ENCODE data around the gene SDF2L1. TPM values are rescaled to one million over a fixed set of nuclear protein-coding genes. Genes with fewer than 3 reads are reported as not detected.

The SDF2L1 gene, protein sequence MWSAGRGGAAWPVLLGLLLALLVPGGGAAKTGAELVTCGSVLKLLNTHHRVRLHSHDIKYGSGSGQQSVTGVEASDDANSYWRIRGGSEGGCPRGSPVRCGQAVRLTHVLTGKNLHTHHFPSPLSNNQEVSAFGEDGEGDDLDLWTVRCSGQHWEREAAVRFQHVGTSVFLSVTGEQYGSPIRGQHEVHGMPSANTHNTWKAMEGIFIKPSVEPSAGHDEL
- total RNA-seq (2022; extraction: Qiagen RNA extraction; ENCODE audit: low read depth) = 39.4 to 56.4 TPM (median 53.2 TPM) in 5 replicates

DNA sequence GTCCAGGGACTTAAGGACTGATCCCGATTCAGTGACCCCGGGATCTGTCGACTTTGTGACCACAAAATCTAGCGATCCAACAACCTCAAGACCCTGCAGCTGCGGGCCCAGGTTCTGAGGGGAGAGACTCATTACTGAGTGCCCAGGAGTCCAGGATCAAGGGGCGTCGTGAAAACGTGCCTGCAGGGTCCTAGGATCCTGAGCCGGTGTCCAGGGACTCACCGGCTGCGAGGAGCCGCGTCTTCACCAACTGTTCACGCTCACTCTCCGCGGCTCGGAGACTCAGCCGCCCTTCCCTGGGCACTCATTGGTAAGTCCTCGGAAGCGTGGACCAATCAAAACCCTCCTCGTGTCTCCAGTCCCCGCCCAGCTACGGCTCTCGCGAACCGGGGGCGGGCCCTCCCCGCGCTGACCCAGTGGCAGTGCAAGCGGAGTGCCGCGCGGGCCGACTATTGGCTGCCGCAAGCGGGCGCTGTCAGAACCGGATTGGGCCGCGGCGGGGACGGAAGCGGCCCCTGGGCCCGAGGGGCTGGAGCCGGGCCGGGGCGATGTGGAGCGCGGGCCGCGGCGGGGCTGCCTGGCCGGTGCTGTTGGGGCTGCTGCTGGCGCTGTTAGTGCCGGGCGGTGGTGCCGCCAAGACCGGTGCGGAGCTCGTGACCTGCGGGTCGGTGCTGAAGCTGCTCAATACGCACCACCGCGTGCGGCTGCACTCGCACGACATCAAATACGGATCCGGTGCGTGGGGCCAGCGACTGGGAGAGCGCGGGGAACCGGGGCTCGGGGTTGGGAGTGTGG, at the start of gene SDF2L1:
SDF2L1 (plus strand) TSS at position 514 of the 795 bp plus-strand sequence; CDS start at position 549, 35 bp downstream.

DNA sequence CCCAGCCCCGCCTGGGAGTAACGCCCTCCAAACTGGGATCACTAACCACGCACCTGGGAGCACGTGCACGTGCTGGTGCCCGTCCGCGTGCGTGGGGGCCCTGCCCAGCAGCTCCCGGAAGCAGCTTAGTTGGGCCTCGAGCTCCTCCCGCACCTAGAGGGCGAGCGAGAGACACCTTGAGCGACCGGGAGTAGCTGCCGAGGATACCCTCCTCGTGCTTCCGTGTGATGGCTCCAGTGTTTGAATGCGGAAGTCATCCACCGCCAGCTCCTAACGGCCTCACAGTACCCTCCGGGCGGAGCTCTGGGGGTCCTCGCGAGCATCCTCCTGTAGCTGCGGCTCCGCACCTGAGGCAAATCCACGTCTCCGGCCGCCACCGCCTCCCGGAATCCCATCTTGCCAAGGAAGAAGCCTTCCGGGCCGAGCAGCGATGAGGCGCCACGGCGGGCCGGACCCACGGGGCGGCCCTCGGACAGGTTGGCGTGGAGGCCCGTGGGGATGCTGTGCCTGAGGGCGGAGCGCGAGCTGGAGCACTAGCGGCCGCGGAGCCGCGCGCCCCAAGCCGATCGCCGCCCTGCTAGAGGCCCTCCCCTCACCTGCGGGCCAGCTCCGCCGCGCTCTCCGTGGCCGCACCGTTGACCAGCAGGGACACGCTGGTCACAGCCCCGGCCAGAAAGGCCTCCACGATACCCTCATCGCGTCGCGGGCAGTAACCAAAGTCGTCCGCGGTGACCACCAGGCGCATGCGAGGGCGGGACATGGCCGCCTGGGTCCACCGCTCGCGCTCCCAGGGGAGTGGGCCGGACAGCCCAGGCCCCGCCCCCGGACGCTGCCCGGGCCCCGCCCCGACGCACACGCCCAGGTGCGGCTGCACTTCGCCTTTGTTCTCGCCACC, 12.6 kb upstream of the SDF2L1 start, which contains the start of gene YDJC:
YDJC (minus strand) TSS at position 768 of the 895 bp plus-strand sequence; CDS start at position 760, 8 bp downstream.

DNA sequence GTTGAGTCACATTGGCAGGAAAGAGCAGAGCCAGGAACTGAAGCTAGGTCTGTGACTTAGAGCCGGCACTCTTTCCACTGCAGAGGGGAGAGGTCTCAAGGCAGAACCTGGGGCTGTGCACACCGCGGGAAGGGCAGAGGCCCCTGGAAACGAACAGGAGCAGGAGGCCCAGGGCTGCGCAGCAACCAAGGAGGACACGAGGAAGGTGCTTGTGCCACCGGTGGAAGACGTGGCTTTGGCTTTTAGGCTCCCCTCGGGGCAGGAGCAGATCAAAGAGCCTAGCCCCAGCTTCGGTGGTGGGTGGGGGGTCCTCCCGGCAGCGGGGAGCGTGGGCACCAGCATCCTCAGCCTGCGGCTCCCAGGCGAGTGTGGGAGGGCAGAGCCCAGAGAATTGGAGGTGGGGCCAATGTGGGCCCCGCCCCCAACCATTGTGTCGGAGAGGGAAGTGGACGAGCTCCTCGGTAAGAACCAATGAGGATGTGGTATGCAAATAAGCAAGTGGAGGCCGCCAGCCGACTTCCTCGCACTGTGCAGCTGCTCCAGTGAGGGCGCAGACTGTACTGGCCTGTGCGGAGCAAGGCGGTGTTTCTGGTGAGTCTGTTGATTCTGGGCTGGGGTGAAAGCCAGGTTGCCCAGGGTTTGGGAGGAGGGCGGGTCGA, 9.7 kb upstream of the SDF2L1 start, which contains the start of gene CCDC116:
CCDC116 (plus strand) TSS at position 524 of the 659 bp plus-strand sequence. CDS start 422 bp downstream, outside the sequence.

Other genes with a start within 250 kb of the SDF2L1 start
- 2.3 to 3.1 TPM (median 2.9 TPM) in 5 replicates for gene HIC2, start 224.9 kb upstream of the SDF2L1 start, total RNA-seq (2022; extraction: Qiagen RNA extraction; ENCODE audit: low read depth)
- gene TMEM191C, start 174.9 kb upstream of the SDF2L1 start, total RNA-seq (2022; extraction: Qiagen RNA extraction; ENCODE audit: low read depth) = 0.49 to 1.5 TPM (median 0.74 TPM) in 5 replicates
- gene RIMBP3C, start 90.8 kb upstream of the SDF2L1 start, total RNA-seq (2022; extraction: Qiagen RNA extraction; ENCODE audit: low read depth) = 0.11 to 0.37 TPM (median 0.24 TPM) in 5 replicates
- 63.7 to 71.5 TPM (median 64.9 TPM) in 5 replicates for gene UBE2L3, start 74.6 kb upstream of the SDF2L1 start, total RNA-seq (2022; extraction: Qiagen RNA extraction; ENCODE audit: low read depth)
- gene YDJC, start 12.3 kb upstream of the SDF2L1 start, total RNA-seq (2022; extraction: Qiagen RNA extraction; ENCODE audit: low read depth) = 39.9 to 56.8 TPM (median 53.7 TPM) in 5 replicates
- 0.09 TPM in 1 of 5 replicates, not detected in the others for gene CCDC116, start 9.5 kb upstream of the SDF2L1 start, total RNA-seq (2022; extraction: Qiagen RNA extraction; ENCODE audit: low read depth)
- gene PPIL2, start 23.7 kb downstream of the SDF2L1 start, total RNA-seq (2022; extraction: Qiagen RNA extraction; ENCODE audit: low read depth) = 17.7 to 21.8 TPM (median 20.6 TPM) in 5 replicates
- gene YPEL1, start 93.5 kb downstream of the SDF2L1 start, total RNA-seq (2022; extraction: Qiagen RNA extraction; ENCODE audit: low read depth) = 0.16 to 0.54 TPM (median 0.30 TPM) in 5 replicates
- gene MAPK1, start 225.3 kb downstream of the SDF2L1 start, total RNA-seq (2022; extraction: Qiagen RNA extraction; ENCODE audit: low read depth) = 40.8 to 81.2 TPM (median 66.8 TPM) in 5 replicates

Measured in A549 treated with GW870086 at 1 μM for 4 hours (cell line).